HepG2 (cell line): ENCODE data around the gene CD4. TPM values are rescaled to one million over a fixed set of nuclear protein-coding genes. Genes with fewer than 3 reads are reported as not detected.

ENCODE experiments used
- ATAC-seq: fragments of 200-7000 bp; cut with Tn5 transposase; 3 replicates; pipeline ENCODE4 v1.9.1; 2020; ENCODE audit warnings: mild to moderate bottlenecking, moderate library complexity
- BruUV-seq: library from RNA; stranded (reverse); fragments of 400-500 nt; replicated peaks from 2 replicates; lab custom pipeline; 2021; lab: Mats Ljungman, UMichigan
- CTCF ChIA-PET: fragments of 300-600 bp; formaldehyde crosslinking; extraction: SDS; loops from one replicate; lab custom pipeline; 2021; ENCODE audit warnings: low total read pairs, inconsistent platforms, low intra/inter-chr PET ratio; lab: Yijun Ruan, JAX
- POLR2A ChIA-PET: fragments of 350-600 bp; sonication (Branson Sonifier 250); formaldehyde crosslinking; loops from one replicate; lab custom pipeline; 2020; ENCODE audit warnings: antibody characterized with exemption, inconsistent platforms; lab: Yijun Ruan, JAX
- DNase-seq: peaks from one replicate; pipeline ENCODE4 v3.0.0-alpha.2; 2015; ENCODE audit warnings: low spot score
- FAIRE-seq: peaks from 3 replicates; lab custom pipeline; 2011; peaks lifted over from hg19 to GRCh38; lab: Jason Lieb, UNC
- H2AFZ ChIP-seq: one replicate; pipeline ENCODE4 v1.6.1; 2011; ENCODE audit warnings: low read length, inconsistent platforms
- H3K27ac ChIP-seq: fragments of 300-600 bp; 3 replicates; pipeline ENCODE4 v1.8.0; 2011; ENCODE audit warnings: mixed run types, mild to moderate bottlenecking, mixed read lengths, low read length, inconsistent platforms; ENCODE audit not compliant: insufficient read depth; ENCODE audit errors: extremely low read length
- H3K27me3 ChIP-seq, 2 experiments: fragments of 200-600 bp in 1 of 2; 2 replicates in 1 of 2; 3 replicates in 1 of 2; pipeline versions ENCODE4 v1.6.0 to v1.8.0; 2011; ENCODE audit warnings: low read length in 2 of 2, mild to moderate bottlenecking in 2 of 2, moderate library complexity in 2 of 2, inconsistent platforms in 1 of 2; ENCODE audit not compliant: insufficient read depth in 2 of 2, control insufficient read depth in 1 of 2
- H3K36me3 ChIP-seq, 2 experiments: fragments of 200-600 bp in 1 of 2; replicated peaks in 1 of 2; 2 replicates in 1 of 2; 3 replicates in 1 of 2; pipeline versions ENCODE4 v1.5.1 to v1.8.0; 2011; ENCODE audit warnings: low read length in 2 of 2, inconsistent platforms in 1 of 2; ENCODE audit not compliant: insufficient read depth in 2 of 2, control insufficient read depth in 1 of 2
- H3K4me1 ChIP-seq: 2 replicates; pipeline ENCODE4 v1.5.1; 2012; ENCODE audit warnings: low read length, inconsistent platforms; ENCODE audit not compliant: insufficient read depth
- H3K4me2 ChIP-seq: 2 replicates; pipeline ENCODE4 v1.6.0; 2011; ENCODE audit warnings: low read depth, low read length, inconsistent platforms
- H3K4me3 ChIP-seq, 3 experiments: fragments of 200-600 bp in 1 of 3; sonication (generic), shearing (Covaris generic) in 1 of 3; replicated peaks in 1 of 3; 2 replicates each; pipeline ENCODE4 v1.5.1; 2011 to 2016; ENCODE audit warnings: low read length in 3 of 3, inconsistent platforms in 2 of 3, low read depth in 2 of 3, mild to moderate bottlenecking in 2 of 3, control low read depth in 1 of 3, mixed read lengths in 1 of 3; ENCODE audit not compliant: insufficient read depth in 1 of 3
- H3K79me2 ChIP-seq: one replicate; pipeline ENCODE4 v1.6.1; 2011; ENCODE audit warnings: low read length, inconsistent platforms; ENCODE audit not compliant: insufficient read depth
- H3K9ac ChIP-seq: 2 replicates; pipeline ENCODE4 v1.6.0; 2011; ENCODE audit warnings: mild to moderate bottlenecking, low read depth, low read length, inconsistent platforms; ENCODE audit not compliant: insufficient read depth
- H3K9me3 ChIP-seq: 2 replicates; pipeline ENCODE4 v1.5.1; 2012; ENCODE audit warnings: mild to moderate bottlenecking, low read length
- H4K20me1 ChIP-seq: 2 replicates; pipeline ENCODE4 v1.6.0; 2011; ENCODE audit warnings: inconsistent platforms, mild to moderate bottlenecking, low read length, moderate library complexity; ENCODE audit not compliant: insufficient read depth
- ARNT ChIP-seq: fragments of 450-650 bp; IDR thresholded peaks from 2 replicates; pipeline ENCODE4 v1.6.1; 2017
- CCAR2 ChIP-seq: fragments of 200-400 bp; formaldehyde crosslinking; optimal IDR thresholded peaks from 2 replicates; pipeline ENCODE3; 2018; ENCODE audit warnings: low read depth, mild to moderate bottlenecking, low read length, moderate library complexity
- FOXP1 ChIP-seq, 2 experiments: fragments of 450-650 bp in 1 of 2; IDR thresholded peaks; 2 replicates each; pipeline ENCODE4 v1.6.1; 2017 to 2018; ENCODE audit warnings: antibody characterized with exemption in 1 of 2
- HINFP ChIP-seq: sonication (generic); formaldehyde crosslinking; IDR thresholded peaks from 2 replicates; pipeline ENCODE4 v1.4.0; 2020; ENCODE audit warnings: low read depth, mild to moderate bottlenecking, missing genetic modification reagents
- HOXA3 ChIP-seq: sonication (generic); formaldehyde crosslinking; IDR thresholded peaks from 2 replicates; pipeline ENCODE4 v1.5.0; 2020; ENCODE audit warnings: missing genetic modification reagents
- PPARG ChIP-seq: conservative IDR thresholded peaks from 2 replicates; pipeline ENCODE4 v1.6.1; 2016; ENCODE audit warnings: missing biosample characterization, missing genetic modification reagents
- PREB ChIP-seq: sonication (generic); formaldehyde crosslinking; IDR thresholded peaks from 2 replicates; pipeline ENCODE4 v1.4.0; 2020; ENCODE audit warnings: missing genetic modification reagents
- RBFOX2 ChIP-seq: fragments of 200-400 bp; formaldehyde crosslinking; IDR thresholded peaks from 2 replicates; pipeline ENCODE4 v1.6.1; 2017; ENCODE audit warnings: low read depth, mild to moderate bottlenecking, low read length
- SOX13 ChIP-seq, 3 experiments: fragments of 450-650 bp in 1 of 3; sonication (generic) in 1 of 3; formaldehyde crosslinking in 1 of 3; IDR thresholded peaks in 2 of 3; conservative IDR thresholded peaks in 1 of 3; 2 replicates each; pipeline versions ENCODE4 v1.5.0 to v1.6.1; 2016 to 2020; ENCODE audit warnings: antibody characterized with exemption in 1 of 3, mild to moderate bottlenecking in 1 of 3, missing compliant biosample characterization in 1 of 3, missing genetic modification reagents in 1 of 3, moderate library complexity in 1 of 3
- ZBTB21 ChIP-seq: sonication (generic); formaldehyde crosslinking; IDR thresholded peaks from 2 replicates; pipeline ENCODE4 v1.4.0; 2020; ENCODE audit warnings: missing genetic modification reagents
- ZNF276 ChIP-seq: sonication (generic); formaldehyde crosslinking; IDR thresholded peaks from 2 replicates; pipeline ENCODE4 v1.4.0; 2020; ENCODE audit warnings: mild to moderate bottlenecking, low read depth, missing genetic modification reagents
- ZNF326 ChIP-seq: sonication (generic); formaldehyde crosslinking; IDR thresholded peaks from 2 replicates; pipeline ENCODE4 v1.4.0; 2020; ENCODE audit warnings: missing genetic modification reagents, borderline replicate concordance
- ZNF589 ChIP-seq: sonication (generic); formaldehyde crosslinking; conservative IDR thresholded peaks from 2 replicates; pipeline ENCODE4 v1.8.0; 2022; ENCODE audit warnings: mild to moderate bottlenecking, moderate library complexity, missing genetic modification reagents
- ZNF879 ChIP-seq: sonication (generic); formaldehyde crosslinking; IDR thresholded peaks from 2 replicates; pipeline ENCODE4 v1.8.1; 2023; ENCODE audit warnings: missing genetic modification reagents
- WGBS: methylation state at CpG from one replicate; pipeline ENCODE4 v1.1.6; 2017; ENCODE audit warnings: low lambda C conversion rate; 5-methylcytosine and 5-hydroxymethylcytosine counted together
- in situ Hi-C: cut with HindIII; loops from 2 replicates; pipeline ENCODE4 v1.10.0; 2017; ENCODE audit warnings: low pct_unique_long_range_greater_than_20kb; ENCODE audit not compliant: extremely low pct_ligation_motif_present
- intact Hi-C: fragments of 100-400 bp; cut with micrococcal nuclease; formaldehyde crosslinking; loops from one replicate; pipeline ENCODE4 v1.10.0; 2022; ENCODE audit not compliant: unreplicated experiment
- polyA plus RNA-seq, 8 experiments: library from polyadenylated mRNA; depleted of rRNA in 3 of 8; stranded (reverse) in 7 of 8; unstranded in 1 of 8; fragments of >200 nt; fragmentation: Illumina TruSeq in 4 of 8; extraction: Trizol in 4 of 8; gene quantifications; 2 replicates each; pipeline versions ENCODE4 v1.2.1 to v1.2.3, GENCODE V29; 2011 to 2016; ENCODE audit warnings: low read depth in 4 of 8, missing spikeins in 1 of 8, mixed read lengths in 1 of 8; ENCODE audit not compliant: insufficient read depth in 1 of 8
- total RNA-seq, 5 experiments: library from RNA; depleted of rRNA; stranded (reverse); fragments of >200 nt; fragmentation: Illumina TruSeq; extraction: Trizol; gene quantifications; 2 replicates each; pipeline ENCODE4 v1.2.3, GENCODE V29; 2016; ENCODE audit warnings: low read depth in 1 of 5

Gene CD4
- total and polyA plus RNA-seq, 2 of the 13 experiments (the other 11 are each of a cell fraction or from before 2014, with no cell fraction given) = 0.07 to 0.95 TPM

GRCh38 chr12:6868211-6869048 is 79.1 kb downstream of the CD4 start (continued):
- TF ChIP-seq HINFP (CRISPR knock-in tag) = no peak
- TF ChIP-seq, all 625 proteins: peak for 20

- intact Hi-C loops (loop anchor here (1.0 to 2.0 kb wide), 2 partner anchors 17 to 22 kb away; partner anchors contain the start of gene USP5), in situ Hi-C loops (no loop called here)
- Histone ChIP-seq H3K4me1 (peaks cover 52% of the 10 kb centered on the region), H3K27me3 (no peaks in the 10 kb centered on the region; a peak in 1 of 5 replicates), H4K20me1 (peaks cover 44% of the 10 kb centered on the region), H3K36me3 (peaks cover 9 to 24% of the 10 kb centered on the region in 2 experiments), H3K4me2 (peak overlapping the region; percentile 93), H2AFZ (no peak overlapping the region), H3K79me2 (peaks cover 29% of the 10 kb centered on the region), H3K9ac (peak overlapping the region; percentile 95), H3K4me3 (peak overlapping the region; percentile 88 to 96 (median 92)), H3K9me3 (no peaks in the 10 kb centered on the region), H3K27ac (peak overlapping the region; percentile 87)
- ATAC-seq (peak; percentile 3; the same call in 2 of the 3 replicates), FAIRE-seq (peak; percentile 85), DNase-seq (peak; percentile 77)
- POLR2A ChIA-PET = interaction anchor here (0.8 to 6.0 kb wide), 19 partner anchors 11 to 335 kb away, joined by 3 to 132 read pairs (median 6); partner anchors contain the start of genes C12orf57, CDCA3, ENO2 and GAPDH
- CTCF ChIA-PET = interaction anchor here (0.7 to 1.4 kb wide), 7 partner anchors 22 to 96 kb away, joined by 3 to 14 read pairs (median 4); no protein-coding TSS in a partner anchor
- 39% methylated on average over 12 of the region's 12 CpGs for WGBS
- BruUV-seq = no TSS peak
- TF ChIP-seq HOXA3 (CRISPR knock-in tag) (0 out of 2 replicates have a peak, but pooled peaks have one; percentile 10), ZBTB21 (CRISPR knock-in tag) (no peak), SOX13 (IDR thresholded peaks at IDR 0.05) (no peak), SOX13 (CRISPR knock-in tag; conservative IDR thresholded peaks at IDR 0.05 in 1 of 2, IDR thresholded peaks at IDR 0.05 in 1 of 2) (0 out of 4 replicates have a peak, but pooled peaks of 1 of the 2 experiments have one; percentile 7), ZNF879 (CRISPR knock-in tag) (no peak), ZNF589 (CRISPR knock-in tag) (no peak), CCAR2 (no peak), FOXP1 (IDR thresholded peaks at IDR 0.05) (no peak), FOXP1 (CRISPR knock-in tag; IDR thresholded peaks at IDR 0.05) (no peak), ZNF276 (no peak), ARNT (no peak), ZNF326 (CRISPR knock-in tag) (0 out of 2 replicates have a peak, but pooled peaks have one; percentile 41), RBFOX2 (peak; percentile 57), PREB (no peak), PPARG (CRISPR knock-in tag) (0 out of 2 replicates have a peak, but pooled peaks have one; percentile 26)
These were observed 80.0 kb downstream of the CD4 start for GRCh38 chr12:6869049-6870021.
